VCaP (cell line): ENCODE results near the gene MTCP1.

Source experiments
- H3K27ac ChIP-seq: fragments of 450-650 bp; 2 replicates; pipeline ENCODE4 v1.5.1; 2017
- CTCF ChIP-seq: fragments of 450-650 bp; conservative IDR thresholded peaks from 2 replicates; pipeline ENCODE4 v1.5.1; 2017; ENCODE audit warnings: mild to moderate bottlenecking, moderate library complexity

Gene MTCP1

GRCh38 chrX:155065035-155065734, 5.8 kb downstream of the MTCP1 start:
- H3K27ac ChIP-seq = no peak overlapping the region
- no peak for TF ChIP-seq CTCF

- H3K27ac ChIP-seq = no peak overlapping the region
- TF ChIP-seq CTCF = no peak
Observed at GRCh38 chrX:155061760-155062159, 9.2 kb downstream of the MTCP1 start.

GRCh38 chrX:155056877-155057792, 13.8 kb downstream of the MTCP1 start:
- H3K27ac ChIP-seq = no peak overlapping the region
- peak; percentile 77 for TF ChIP-seq CTCF

- no peak for TF ChIP-seq CTCF
- H3K27ac ChIP-seq = no peak overlapping the region
Observed at GRCh38 chrX:155056471-155056870, 14.5 kb downstream of the MTCP1 start.

- TF ChIP-seq CTCF = no peak
- H3K27ac ChIP-seq = no peak overlapping the region
Observed at GRCh38 chrX:155055494-155055893, 15.4 kb downstream of the MTCP1 start.

GRCh38 chrX:155054255-155054654, 16.7 kb downstream of the MTCP1 start:
- no peak for TF ChIP-seq CTCF

GRCh38 chrX:155053656-155054055, 17.3 kb downstream of the MTCP1 start:
- H3K27ac ChIP-seq = no peak overlapping the region
- TF ChIP-seq CTCF = no peak

More at GRCh38 chrX:155054255-155054654, 16.7 kb downstream of the MTCP1 start:
- no peak overlapping the region for H3K27ac ChIP-seq
